ENCODE data around the gene TIMM44. TPM values are rescaled to one million over a fixed set of nuclear protein-coding genes. Genes with fewer than 3 reads are reported as not detected.

Gene TIMM44
- total RNA-seq, 1 donor from 2014 or later = 26.2 TPM

DNA sequence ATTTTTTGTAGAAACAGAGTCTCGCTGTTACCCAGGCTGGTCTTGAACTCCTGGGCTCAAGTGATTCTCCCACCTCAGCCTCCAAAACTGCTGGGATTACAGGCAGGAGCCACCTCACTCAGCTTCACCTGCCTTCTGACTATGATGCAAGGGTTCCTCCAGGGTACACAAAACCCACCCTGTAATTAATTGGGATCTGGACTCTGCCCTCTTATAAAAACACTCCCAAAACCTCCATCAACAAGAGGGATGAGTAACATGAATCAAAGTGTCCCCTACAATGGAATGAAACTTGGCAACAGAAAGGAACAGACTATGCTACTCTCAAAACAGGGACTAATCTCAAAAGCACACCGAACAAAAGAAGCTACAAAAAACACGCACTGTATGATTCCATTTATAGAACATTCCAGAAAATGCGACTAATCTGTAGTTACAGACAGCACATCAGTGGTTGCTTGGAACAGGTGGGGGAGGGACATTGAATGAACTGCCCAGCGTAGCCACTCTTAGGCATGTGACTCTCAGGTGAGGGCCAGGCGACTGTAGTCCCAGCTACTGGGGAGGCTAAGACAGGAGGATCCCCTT is 66.1 kb downstream of the TIMM44 start:
- DNase-seq (ENCODE audit: low read depth in 2 of 2) = no peak

Other genes starting within 250 kb of the TIMM44 start
- not detected in 2 replicates for gene FCER2, start 241.5 kb downstream of the TIMM44 start, total RNA-seq
- gene CLEC4G, start 211.6 kb downstream of the TIMM44 start, total RNA-seq = under 0.01 TPM in 1 of 2 replicates, not detected in the other
- gene CD209, start 196.1 kb downstream of the TIMM44 start, total RNA-seq = under 0.01 TPM in 2 replicates
- gene CLEC4M, start 180.4 kb downstream of the TIMM44 start, total RNA-seq = 41.8 and 143 TPM in 2 replicates
- 6.2 and 10.6 TPM in 2 replicates for gene EVI5L, start 113.4 kb downstream of the TIMM44 start, total RNA-seq
- not detected in 2 replicates for gene PRR36, start 69.3 kb downstream of the TIMM44 start, total RNA-seq
- 0.77 and 1.1 TPM in 2 replicates for gene LRRC8E, start 55.2 kb downstream of the TIMM44 start, total RNA-seq
- 6.9 and 11.4 TPM in 2 replicates for gene MAP2K7, start 39.8 kb downstream of the TIMM44 start, total RNA-seq
- gene TGFBR3L, start 28.8 kb downstream of the TIMM44 start, total RNA-seq = 0.25 and 0.26 TPM in 2 replicates
- 5.1 and 5.8 TPM in 2 replicates for gene SNAPC2, start 23.3 kb downstream of the TIMM44 start, total RNA-seq
- gene CTXN1, start 17.5 kb downstream of the TIMM44 start, total RNA-seq = 1.5 and 2.9 TPM in 2 replicates
- gene ELAVL1, start 62.0 kb upstream of the TIMM44 start, total RNA-seq = 19.0 and 40.5 TPM in 2 replicates
- not detected in 2 replicates for gene CCL25, start 109.1 kb upstream of the TIMM44 start, total RNA-seq
- not detected in 2 replicates for gene FBN3, start 205.9 kb upstream of the TIMM44 start, total RNA-seq